Stimulated activated CD4-positive, alpha-beta T cell treated with anti-CD3 and anti-CD28 coated beads, Interleukin-4, amount 100 ng/mL, for 4 hours (primary cell): ENCODE data around the gene BRCA1.
"Not testable (repeated sequence)": the region's sequence is repeated elsewhere in the genome, so short reads cannot be mapped to it uniquely, and the experiment has no call there.

Source experiments
- DNase-seq, 2 experiments: peaks; one replicate each; pipeline ENCODE4 v3.0.0-alpha.2; 2020

The BRCA1 gene

GRCh38 chr17:43068570-43069367 lies 56.4 kb downstream of the BRCA1 start:
- DNase-seq, result no peak

DNA sequence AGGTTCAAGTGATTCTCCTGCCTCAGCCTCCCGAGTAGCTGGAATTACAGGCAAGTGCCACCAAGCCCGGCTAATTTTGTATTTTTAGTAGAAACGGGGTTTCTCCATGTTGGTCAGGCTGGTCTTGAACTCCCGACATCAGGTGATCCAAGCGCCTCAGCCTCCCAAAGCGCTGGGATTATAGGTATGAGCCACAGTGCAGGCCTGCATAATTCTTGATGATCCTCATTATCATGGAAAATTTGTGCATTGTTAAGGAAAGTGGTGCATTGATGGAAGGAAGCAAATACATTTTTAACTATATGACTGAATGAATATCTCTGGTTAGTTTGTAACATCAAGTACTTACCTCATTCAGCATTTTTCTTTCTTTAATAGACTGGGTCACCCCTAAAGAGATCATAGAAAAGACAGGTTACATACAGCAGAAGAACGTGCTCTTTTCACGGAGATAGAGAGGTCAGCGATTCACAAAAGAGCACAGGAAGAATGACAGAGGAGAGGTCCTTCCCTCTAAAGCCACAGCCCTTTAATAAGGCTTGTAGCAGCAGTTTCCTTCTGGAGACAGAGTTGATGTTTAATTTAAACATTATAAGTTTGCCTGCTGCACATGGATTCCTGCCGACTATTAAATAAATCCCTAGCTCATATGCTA lies 62.1 kb downstream of the BRCA1 start:
- DNase-seq, result no peak

- DNase-seq, result no peak
Measured at GRCh38 chr17:43056051-43056450, 69.1 kb downstream of the BRCA1 start.

- not testable (repeated sequence) for DNase-seq
Measured at GRCh38 chr17:43053008-43053407, 72.2 kb downstream of the BRCA1 start.

DNA sequence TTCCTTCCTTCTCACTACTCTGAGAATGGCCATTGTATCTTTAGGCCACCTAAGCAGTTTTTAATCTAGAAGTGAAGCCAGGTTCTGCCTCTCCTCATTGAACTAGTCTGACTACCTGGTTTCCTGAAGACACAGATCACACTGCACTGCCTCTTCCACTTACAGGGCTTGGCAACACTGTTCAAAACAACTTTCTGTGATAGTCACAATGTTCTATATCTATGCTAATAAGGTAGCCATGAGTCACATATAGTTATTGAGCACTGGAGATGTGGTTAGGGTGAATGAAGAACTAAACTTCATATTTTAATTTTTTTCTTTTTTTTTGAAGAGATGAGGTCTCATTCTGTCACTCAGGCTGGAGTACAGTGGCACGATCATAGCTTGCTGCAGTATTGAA lies 73.2 kb downstream of the BRCA1 start:
- no peak for DNase-seq

DNA sequence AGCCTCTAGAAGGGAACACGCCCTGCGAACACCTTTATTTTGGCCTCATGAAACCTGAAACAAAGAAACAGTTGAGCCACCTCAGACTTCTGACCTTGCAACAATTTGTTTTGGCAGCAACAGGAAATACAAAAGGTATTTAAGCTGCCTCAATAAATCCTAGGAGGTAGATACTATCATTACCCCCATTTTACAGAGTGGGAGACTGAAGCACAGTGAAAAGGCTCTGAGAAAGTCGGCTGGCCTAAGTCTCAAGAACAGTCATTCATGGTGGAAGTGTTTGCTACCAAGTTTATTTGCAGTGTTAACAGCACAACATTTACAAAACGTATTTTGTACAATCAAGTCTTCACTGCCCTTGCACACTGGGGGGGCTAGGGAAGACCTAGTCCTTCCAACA lies 81.1 kb downstream of the BRCA1 start:
- no peak for DNase-seq

GRCh38 chr17:43043307-43043706 lies 81.9 kb downstream of the BRCA1 start:
- no peak for DNase-seq

DNA sequence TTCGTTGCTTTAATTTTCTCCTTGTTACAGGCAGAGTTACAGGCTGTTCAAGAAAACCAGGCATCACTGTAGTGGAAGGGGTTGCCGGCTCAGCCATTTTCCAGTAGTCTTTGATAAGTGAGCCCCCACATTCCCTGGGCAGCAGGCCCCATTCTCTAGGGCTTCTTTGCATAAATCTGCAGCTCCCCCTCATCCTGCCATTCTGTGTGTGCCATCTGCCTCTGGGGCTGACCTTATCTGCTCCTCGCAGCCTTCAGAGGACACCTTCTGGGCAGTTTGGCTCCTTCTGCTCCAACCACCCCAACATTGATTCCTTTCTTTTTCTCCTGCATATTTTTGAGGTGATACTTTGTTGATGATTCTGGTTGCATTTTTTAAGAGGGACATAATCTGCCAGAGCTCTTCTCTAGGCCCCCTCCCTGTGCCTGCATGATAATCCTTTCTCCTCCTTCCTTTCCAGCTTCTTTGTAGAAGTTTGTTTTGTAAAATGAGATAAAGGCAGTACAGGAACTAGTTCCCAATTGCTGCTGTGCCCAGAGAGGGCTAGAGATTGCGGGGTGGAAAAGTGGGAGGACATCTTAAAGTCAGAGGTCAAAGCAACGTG lies 83.0 kb downstream of the BRCA1 start:
- no peak for DNase-seq

DNA sequence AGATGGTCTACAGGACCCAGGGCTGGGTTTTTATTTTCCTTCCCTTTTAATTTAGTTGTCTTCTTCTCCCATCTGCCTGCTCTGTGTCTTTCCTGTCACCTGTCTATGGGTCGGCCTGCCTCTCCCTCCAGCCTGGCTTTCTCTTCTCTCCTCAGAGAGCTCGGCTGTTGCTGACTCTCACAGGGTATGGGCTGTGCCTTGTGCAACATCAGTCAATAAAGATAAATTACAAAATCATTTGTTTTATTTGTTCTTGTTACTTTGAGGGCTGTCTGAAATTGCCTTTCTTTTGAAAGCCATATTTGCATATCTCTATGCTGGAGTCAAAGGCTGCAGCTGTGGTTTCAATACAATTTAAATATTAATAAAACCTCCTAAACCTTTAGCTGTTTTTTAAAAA lies 84.5 kb downstream of the BRCA1 start:
- no peak for DNase-seq

GRCh38 chr17:43039646-43040045 lies 85.5 kb downstream of the BRCA1 start:
- no peak for DNase-seq

- no peak for DNase-seq
Measured at GRCh38 chr17:43034894-43035293, 90.3 kb downstream of the BRCA1 start.

GRCh38 chr17:43033948-43034881 lies 90.9 kb downstream of the BRCA1 start:
- no peak for DNase-seq

DNA sequence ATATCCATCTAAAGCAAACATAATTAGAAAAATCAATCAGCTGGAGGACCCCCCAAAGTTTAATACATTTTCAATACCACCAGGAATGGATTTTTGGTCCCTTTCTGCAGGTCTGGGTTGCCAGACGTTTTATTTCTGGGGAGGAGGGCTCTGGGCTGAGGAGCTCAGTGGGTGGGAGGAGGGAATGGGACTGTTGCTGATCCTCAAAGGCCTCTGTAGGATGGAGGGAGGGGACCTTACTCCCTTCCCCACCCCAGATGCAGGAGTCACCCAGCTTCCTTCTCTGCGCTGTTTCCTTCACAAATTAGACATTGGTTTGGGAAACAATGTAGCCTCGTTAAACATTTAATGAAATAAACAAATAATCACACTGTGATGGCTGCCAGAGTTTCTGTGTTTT lies 93.5 kb downstream of the BRCA1 start:
- no peak for DNase-seq

DNA sequence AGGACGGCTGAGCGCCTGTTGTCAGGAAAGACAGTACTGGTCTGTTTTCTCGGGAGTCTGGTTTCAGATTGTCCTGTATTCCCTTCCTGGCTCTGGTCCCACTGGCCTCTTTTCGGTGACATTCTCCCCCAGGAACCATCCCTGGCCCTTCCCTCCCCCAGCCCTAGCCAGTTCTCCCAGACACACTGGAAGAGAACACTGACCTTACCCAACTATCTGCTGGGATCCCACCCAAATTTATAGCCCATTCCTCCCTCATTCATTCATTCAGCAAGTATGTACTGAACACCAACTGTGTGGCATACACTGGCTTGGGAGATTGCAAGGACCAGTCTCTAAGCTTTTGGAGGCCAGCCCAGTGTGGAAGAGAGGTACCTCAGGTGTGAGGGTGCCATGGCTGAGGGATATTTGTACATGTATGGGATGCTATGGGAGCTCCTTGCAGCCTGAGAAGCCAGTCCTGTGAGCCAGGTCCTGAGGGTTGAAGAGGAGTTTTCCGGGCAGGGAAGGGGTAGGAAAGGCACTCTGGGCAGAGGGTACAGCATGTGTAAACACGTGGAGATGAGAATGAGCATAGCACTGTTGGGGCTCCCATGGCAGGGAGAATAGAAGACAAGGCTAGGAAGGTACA lies 94.9 kb downstream of the BRCA1 start:
- DNase-seq, result no peak

DNA sequence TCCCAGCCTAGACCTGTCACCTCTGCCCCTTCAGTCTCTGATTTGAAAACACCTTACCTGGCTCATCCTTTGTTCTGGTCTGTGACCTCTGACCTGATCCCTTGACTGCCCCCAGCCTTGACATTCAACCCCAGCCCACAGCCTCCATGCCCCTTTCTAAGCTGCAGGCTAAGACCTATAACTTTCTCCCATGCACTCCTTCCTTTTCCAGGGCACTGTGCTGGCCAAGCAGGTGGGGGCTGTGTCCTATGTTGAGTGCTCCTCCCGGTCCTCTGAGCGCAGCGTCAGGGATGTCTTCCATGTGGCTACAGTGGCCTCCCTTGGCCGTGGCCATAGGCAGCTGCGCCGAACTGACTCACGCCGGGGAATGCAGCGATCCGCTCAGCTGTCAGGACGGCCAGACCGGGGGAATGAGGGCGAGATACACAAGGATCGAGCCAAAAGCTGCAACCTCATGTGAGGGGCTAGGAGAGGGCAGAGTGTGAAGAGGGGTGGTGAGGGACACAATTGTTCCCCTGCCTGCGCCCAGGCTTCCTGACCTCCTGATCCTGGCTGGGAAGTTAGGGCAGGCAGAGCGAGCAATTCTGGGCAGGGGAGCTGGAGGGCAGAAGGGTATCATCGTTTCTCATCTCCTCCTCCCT lies 96.8 kb downstream of the BRCA1 start:
- no peak for DNase-seq

GRCh38 chr17:43027091-43028032 lies 97.8 kb downstream of the BRCA1 start:
- no peak for DNase-seq

DNA sequence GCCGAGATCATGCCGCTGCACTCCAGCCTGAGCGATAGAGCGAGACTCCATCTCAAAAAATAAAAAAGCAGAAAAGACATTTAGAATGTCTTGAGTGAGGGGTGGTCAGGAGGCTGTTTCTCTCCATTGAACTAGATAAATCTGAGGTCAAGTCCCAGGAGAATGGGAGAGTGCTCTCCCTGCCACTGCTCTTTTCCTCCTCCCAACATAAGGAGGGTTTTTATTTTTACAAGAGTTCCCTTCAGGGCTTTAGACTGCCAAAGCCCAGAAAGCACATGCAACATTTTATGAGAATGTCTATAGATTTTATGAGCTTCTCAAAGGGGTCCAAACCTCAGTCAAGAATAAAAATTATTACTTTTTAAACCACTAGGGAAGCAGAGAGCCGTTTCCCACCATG lies 98.6 kb downstream of the BRCA1 start:
- no peak for DNase-seq

GRCh38 chr17:43025766-43026537 lies 99.2 kb downstream of the BRCA1 start:
- DNase-seq, result no peak

- no peak for DNase-seq
Measured at GRCh38 chr17:43025290-43025657, 99.9 kb downstream of the BRCA1 start.
